Activated T-cell treated with anti-CD3 and anti-CD28 coated beads, Interleukin-2, amount 50 U/mL, for 4 hours (primary cell): ENCODE measurements around the gene CCT8L2. TPM values are rescaled to one million over a fixed set of nuclear protein-coding genes. Genes with fewer than 3 reads are reported as not detected.
"Not testable (repeated sequence)": the region's sequence is repeated elsewhere in the genome, so short reads cannot be mapped to it uniquely, and the experiment has no call there.

Experiments used
- ATAC-seq, 2 donors: fragments of 200-7000 bp; cut with Tn5 transposase; one replicate each; pipeline ENCODE4 v1.10.0; 2021
- DNase-seq: peaks from one replicate; pipeline ENCODE4 v3.0.0-alpha.2; 2020
- H3K27me3 Mint-ChIP-seq: one replicate; pipeline ENCODE4 v1.8.0; 2021; ENCODE audit warnings: low read depth, mixed read lengths
- H3K36me3 Mint-ChIP-seq: one replicate; pipeline ENCODE4 v1.8.0; 2022; ENCODE audit warnings: mixed read lengths; ENCODE audit not compliant: insufficient read depth
- H3K4me1 Mint-ChIP-seq: one replicate; pipeline ENCODE4 v1.8.0; 2021; ENCODE audit warnings: low read depth, mixed read lengths
- H3K4me3 Mint-ChIP-seq: one replicate; pipeline ENCODE4 v1.8.0; 2021; ENCODE audit warnings: mild to moderate bottlenecking, moderate library complexity, mixed read lengths
- H3K9me3 Mint-ChIP-seq: one replicate; pipeline ENCODE4 v1.8.0; 2021; ENCODE audit warnings: mixed read lengths
- total RNA-seq, 3 donors: library from RNA; stranded (reverse); gene quantifications; one replicate each; pipeline ENCODE4 v1.2.1, GENCODE V29; 2021

Gene CCT8L2, protein sequence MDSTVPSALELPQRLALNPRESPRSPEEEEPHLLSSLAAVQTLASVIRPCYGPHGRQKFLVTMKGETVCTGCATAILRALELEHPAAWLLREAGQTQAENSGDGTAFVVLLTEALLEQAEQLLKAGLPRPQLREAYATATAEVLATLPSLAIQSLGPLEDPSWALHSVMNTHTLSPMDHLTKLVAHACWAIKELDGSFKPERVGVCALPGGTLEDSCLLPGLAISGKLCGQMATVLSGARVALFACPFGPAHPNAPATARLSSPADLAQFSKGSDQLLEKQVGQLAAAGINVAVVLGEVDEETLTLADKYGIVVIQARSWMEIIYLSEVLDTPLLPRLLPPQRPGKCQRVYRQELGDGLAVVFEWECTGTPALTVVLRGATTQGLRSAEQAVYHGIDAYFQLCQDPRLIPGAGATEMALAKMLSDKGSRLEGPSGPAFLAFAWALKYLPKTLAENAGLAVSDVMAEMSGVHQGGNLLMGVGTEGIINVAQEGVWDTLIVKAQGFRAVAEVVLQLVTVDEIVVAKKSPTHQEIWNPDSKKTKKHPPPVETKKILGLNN
- total RNA-seq = under 1 TPM in 1 of 3 donors, not detected in 2; 0.08 TPM

DNA sequence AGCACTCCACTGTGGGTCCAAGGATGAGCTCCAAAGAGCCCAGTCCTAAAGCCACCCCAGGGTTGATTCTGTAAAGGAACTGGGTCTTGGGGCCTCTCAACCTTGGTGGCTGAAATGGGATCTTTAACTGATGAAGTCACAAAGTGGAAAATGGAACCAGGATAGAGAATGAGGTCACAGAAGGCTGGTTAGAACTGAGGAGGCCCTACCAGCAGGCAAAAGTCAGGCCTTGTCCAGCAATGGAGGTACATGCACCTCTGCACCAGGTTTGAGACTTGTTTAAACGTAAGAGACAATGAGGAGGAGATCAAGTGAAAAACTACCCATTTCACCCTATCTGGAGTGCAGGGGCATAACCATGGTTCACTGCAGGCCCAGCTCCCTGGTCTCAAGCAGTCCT is at the start of gene CCT8L2:
CCT8L2 (minus strand) TSS at position 101 of the 400 bp plus-strand sequence. CDS start 260 bp downstream, outside the sequence.
- H3K4me3 Mint-ChIP-seq, ATAC-seq, H3K4me1 Mint-ChIP-seq, H3K36me3 Mint-ChIP-seq, H3K9me3 Mint-ChIP-seq, H3K27me3 Mint-ChIP-seq, DNase-seq: not testable (repeated sequence)

DNA sequence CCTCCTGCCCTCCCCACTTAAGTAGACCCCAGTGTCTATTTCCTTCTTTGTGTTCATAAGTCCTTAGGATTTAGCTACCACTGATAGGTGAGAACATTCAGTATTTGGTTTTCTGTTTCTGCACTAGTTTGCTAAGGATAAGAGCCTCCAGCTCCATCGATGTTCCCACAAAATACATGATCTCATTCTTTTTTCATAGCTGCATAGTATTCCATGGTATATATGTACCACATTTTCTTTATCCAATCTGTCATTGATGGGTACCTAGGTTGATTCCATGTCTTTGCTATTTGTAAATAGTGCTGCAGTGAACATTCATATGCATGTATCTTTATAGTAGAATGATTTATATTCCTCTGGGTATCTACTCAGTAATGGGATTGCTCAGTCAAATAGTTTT is 42.8 kb upstream of the CCT8L2 start:
- H3K4me1 Mint-ChIP-seq, H3K36me3 Mint-ChIP-seq, DNase-seq, ATAC-seq, H3K9me3 Mint-ChIP-seq, H3K27me3 Mint-ChIP-seq, H3K4me3 Mint-ChIP-seq: not testable (repeated sequence)

DNA sequence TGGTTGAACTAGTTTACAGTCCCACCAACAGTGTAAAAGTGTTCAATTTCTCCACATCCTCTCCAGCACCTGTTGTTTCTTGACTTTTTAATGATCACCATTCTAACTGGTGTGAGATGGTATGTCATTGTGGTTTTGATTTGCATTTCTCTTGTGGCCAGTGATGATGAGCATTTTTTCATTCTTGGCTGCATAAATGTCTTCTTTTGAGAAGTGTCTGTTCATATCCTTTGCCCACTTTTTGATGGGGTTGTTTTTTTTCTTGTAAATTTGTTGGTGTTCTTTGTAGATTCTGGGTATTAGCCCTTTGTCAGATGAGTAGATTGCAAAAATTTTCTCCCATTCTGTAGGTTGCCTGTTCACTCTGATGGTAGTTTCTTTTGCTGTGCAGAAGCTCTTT is 41.5 kb upstream of the CCT8L2 start:
- not testable (repeated sequence) for H3K36me3 Mint-ChIP-seq, H3K4me3 Mint-ChIP-seq, H3K27me3 Mint-ChIP-seq, ATAC-seq, H3K4me1 Mint-ChIP-seq, DNase-seq, H3K9me3 Mint-ChIP-seq

DNA sequence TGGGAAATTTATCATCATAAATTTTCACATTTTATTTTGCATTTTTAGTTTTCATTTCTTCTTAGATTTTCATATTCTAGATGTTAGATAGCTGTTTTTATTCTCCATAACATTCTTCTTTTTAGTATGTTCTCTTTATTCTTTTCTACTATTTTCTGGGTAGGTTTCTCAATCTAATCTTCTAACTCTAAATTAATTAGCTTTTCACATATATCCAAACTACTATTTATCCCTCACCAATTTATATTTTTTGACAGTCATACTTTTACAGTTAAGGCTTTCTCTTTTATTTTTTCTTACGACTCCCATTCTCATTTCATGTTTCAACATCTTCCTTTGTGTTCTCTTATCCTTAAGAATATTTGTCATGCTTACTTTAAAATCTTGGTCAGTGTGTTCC is 35.9 kb upstream of the CCT8L2 start:
- not testable (repeated sequence) for DNase-seq, H3K27me3 Mint-ChIP-seq, H3K4me3 Mint-ChIP-seq, ATAC-seq, H3K4me1 Mint-ChIP-seq, H3K36me3 Mint-ChIP-seq, H3K9me3 Mint-ChIP-seq

DNA sequence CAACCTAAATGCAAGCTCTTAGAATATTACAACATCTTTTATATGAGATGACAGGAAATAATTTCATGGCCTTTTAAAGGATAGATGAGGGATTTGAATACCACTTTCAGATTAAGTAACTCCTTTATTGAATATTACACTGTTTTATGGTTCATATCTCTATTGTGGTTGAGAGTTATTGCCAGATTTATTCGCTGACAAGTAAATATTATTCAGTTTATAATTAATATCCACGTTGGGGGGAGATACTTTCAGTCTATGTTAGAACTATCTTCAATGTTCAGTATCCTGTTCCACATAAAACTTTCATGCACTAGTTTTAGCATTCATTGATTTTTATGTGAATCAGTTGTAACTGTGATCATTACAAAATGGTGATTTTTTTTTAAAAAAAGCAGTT is 32.4 kb upstream of the CCT8L2 start:
- not testable (repeated sequence) for H3K9me3 Mint-ChIP-seq, H3K4me1 Mint-ChIP-seq, ATAC-seq, H3K36me3 Mint-ChIP-seq, H3K27me3 Mint-ChIP-seq, H3K4me3 Mint-ChIP-seq, DNase-seq

DNA sequence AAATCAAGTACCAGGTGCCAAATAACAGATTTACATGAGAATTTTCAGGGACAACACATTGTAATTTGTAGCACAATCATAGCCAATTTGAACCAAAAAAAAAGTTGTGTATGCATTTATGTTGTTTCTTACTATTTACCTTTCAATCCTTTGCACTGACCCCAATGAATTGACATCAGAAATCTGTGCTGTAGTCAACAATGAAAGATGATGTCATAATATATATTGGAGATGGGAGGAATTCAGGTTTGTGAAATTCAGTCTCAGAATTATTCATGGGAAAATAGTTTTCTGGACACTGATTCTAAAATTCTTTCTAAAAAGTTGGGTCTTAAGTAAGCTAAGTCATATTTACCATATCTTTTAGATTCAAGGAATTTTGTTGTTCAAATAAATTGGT is 31.0 kb upstream of the CCT8L2 start:
- not testable (repeated sequence) for H3K27me3 Mint-ChIP-seq, ATAC-seq, H3K9me3 Mint-ChIP-seq, DNase-seq, H3K4me1 Mint-ChIP-seq, H3K4me3 Mint-ChIP-seq, H3K36me3 Mint-ChIP-seq

DNA sequence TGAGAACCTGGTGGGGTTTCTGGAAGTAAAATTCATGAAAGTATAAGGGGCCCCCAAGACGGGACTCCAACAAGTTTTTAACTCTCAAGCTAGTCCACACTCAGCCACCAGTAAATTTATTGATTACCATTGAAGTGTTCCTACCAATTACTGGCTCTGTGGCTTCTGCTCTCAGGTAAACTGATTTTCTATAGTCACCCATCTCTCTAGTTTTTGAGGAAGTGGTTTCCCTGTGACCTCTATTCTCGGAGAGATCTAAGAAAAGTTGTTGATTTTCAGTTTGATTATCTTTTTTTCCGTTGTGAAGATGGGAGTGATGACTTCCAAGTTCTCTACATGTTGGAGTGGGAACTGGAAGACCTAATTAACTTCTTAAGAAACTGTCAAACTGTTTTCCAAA is 24.9 kb upstream of the CCT8L2 start:
- H3K4me1 Mint-ChIP-seq, H3K4me3 Mint-ChIP-seq, ATAC-seq: not testable (repeated sequence)

DNA sequence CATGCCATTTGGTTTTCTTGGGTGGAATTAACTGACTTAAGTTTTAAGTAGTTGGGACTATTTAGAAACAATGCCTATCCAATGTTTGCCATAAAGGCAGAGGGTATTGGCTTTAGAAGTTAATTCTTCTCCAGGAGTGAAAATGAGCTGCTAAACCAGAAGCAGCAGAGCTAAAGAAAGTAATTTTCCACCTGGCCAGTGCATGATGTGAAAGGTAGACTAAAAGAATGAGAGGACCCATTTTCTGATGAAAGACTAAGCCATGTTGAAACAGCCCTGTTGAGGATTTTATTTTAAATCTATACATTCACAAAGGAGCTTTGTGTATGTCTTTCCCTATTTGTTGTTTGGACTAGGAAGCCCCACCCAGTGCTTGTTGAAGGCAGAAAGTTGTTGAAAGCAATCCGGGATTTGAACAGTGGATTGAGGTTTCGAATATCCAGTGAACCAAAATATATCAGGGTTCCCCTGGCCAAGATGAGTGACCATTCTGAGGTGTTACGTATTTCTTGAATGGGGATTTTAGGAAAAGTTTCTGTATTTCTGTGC is 23.9 kb upstream of the CCT8L2 start:
- H3K9me3 Mint-ChIP-seq, ATAC-seq, H3K4me1 Mint-ChIP-seq, DNase-seq, H3K4me3 Mint-ChIP-seq, H3K36me3 Mint-ChIP-seq: not testable (repeated sequence)
- H3K27me3 Mint-ChIP-seq = peaks cover 18% of the 10 kb centered on the region

More for the DNA sequence above, 24.9 kb upstream of the CCT8L2 start:
- H3K27me3 Mint-ChIP-seq = peaks cover 10% of the 10 kb centered on the region
- not testable (repeated sequence) for H3K36me3 Mint-ChIP-seq, DNase-seq, H3K9me3 Mint-ChIP-seq

DNA sequence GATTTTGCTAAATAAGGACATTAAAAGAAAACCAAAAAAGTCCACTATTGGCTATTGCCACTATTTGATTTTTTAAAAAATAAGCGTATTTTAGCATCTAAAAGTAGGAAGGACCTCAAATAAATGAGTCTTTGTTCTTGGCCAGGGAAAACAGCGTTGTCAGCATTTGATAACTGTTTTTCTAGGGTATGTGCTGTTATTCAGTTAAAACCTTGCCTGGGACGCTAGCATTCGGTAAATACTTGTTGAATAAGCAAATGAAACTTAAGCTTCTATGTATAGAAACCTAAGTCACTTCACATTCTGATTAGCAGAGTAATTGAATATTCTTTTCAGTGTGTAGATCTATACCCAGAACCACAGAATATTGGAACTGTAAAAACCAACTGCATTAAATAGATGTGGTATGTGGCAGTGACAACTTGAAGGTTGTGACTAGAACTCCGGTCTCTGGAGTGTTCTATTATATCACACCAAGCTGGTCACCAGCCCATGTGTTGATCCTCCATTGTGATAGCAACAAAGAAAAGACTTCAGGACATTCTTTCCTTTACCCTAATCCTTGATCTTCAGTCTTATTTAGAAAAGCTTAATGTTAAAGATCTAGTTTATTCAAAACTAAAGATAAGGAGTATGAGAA is 23.1 kb upstream of the CCT8L2 start:
- not testable (repeated sequence) for ATAC-seq, H3K4me3 Mint-ChIP-seq, H3K4me1 Mint-ChIP-seq

DNA sequence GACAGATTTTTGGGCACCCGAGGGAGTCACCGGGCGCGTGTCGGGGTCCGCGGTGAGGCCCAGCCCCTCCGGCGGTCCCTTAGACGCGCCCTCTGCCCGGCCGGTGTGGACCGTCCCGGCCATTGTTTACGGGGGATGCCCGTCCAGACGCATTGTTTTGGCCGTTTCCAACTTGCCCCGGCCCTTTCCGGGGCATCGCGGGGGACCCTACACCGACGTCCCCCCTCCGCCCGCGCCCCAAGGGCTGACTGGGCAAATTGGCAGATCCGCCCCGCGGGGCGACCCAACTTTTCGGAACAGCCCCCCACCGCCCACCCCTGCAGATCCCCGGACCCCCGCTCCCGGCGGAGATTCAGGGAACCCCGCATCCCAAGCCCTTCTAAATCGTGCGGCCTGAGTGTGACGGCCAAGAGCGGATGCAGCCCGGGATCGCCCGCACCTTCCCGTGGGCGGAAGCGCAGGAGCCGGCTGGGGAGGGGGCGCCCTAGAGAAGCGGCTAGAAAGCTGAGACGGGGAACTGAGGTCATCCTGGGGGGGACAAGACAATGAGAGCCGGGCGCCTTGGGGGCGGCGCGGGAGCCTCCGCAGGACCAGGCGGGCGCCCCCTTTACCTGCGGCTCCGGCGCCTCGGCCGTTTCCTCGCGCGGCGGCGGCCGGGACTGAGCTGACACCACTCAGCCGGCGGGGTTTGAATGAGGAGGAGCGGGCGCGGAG is 17.1 kb upstream of the CCT8L2 start:
- DNase-seq (no peak), ATAC-seq (no peak)
- no peak overlapping the region for H3K4me3 Mint-ChIP-seq
- H3K36me3 Mint-ChIP-seq = no peaks in the 10 kb centered on the region
- H3K9me3 Mint-ChIP-seq = no peaks in the 10 kb centered on the region
- H3K4me1 Mint-ChIP-seq = no peaks in the 10 kb centered on the region
- H3K27me3 Mint-ChIP-seq = peaks cover 50% of the 10 kb centered on the region

More for the DNA sequence above, 23.1 kb upstream of the CCT8L2 start:
- not testable (repeated sequence) for DNase-seq, H3K36me3 Mint-ChIP-seq, H3K9me3 Mint-ChIP-seq
- peaks cover 24% of the 10 kb centered on the region for H3K27me3 Mint-ChIP-seq

DNA sequence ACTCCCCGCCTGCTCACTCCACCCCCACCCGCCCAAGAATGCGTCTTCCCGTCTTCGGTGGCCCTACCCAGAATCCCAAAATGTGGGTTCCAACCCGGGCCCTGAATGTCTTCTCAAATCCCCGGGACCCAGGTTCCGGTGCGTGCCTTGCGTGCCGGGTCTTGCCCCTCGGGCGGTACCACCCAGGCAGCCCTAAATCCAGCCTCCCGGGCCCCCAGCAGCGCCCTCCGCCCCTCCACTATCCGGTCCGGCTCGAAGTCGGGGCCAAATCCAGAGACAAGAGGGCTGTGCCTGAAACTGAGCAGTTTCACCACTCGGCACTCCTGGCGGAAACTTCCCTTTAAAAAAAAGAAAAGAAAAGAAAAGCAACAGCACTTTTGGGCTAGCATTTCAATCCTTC is 16.3 kb upstream of the CCT8L2 start:
- Mint-ChIP-seq H3K4me1 (no peaks in the 10 kb centered on the region), H3K4me3 (no peak overlapping the region), H3K27me3 (peaks cover 56% of the 10 kb centered on the region), H3K9me3 (no peaks in the 10 kb centered on the region), H3K36me3 (no peaks in the 10 kb centered on the region)
- DNase-seq (no peak), ATAC-seq (no peak)

DNA sequence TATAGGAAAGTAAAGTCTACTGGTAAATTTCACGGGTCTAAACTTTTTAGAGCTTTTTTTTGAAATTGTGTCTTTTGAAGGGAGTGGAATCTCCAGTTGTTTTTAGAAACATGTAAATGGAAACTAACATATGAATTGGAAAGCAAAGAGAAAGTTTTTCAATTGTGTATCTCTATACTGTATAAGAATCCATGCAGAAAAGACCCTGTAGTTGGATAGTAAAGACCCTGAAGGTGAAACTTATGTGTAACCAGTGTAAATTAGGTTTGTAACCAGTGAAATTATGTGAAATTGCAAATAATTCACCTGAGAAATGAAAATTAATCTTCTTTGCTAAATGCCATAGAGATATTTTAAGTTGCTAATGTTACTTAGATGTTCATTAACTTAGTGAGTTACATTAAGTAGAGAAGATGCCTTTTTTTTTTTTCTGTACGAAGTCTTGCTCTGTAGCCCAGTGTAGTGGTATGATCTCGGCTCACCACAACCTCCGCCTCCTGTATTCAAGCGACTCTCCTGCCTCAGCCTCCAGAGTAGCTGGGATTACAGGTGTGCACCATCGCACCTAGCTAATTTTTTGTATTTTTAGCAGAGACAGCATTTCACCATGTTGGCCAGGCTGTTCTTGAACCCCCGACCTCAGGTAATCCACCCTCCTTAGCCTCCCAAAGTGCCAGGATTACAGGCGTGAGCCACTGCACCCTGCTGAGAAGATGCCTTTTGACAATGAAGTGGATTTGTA is 11.8 kb upstream of the CCT8L2 start:
- H3K9me3 Mint-ChIP-seq, H3K36me3 Mint-ChIP-seq, DNase-seq, H3K4me3 Mint-ChIP-seq, ATAC-seq: not testable (repeated sequence)
- Mint-ChIP-seq H3K27me3 (peaks cover 56% of the 10 kb centered on the region), H3K4me1 (peaks cover 11% of the 10 kb centered on the region)

DNA sequence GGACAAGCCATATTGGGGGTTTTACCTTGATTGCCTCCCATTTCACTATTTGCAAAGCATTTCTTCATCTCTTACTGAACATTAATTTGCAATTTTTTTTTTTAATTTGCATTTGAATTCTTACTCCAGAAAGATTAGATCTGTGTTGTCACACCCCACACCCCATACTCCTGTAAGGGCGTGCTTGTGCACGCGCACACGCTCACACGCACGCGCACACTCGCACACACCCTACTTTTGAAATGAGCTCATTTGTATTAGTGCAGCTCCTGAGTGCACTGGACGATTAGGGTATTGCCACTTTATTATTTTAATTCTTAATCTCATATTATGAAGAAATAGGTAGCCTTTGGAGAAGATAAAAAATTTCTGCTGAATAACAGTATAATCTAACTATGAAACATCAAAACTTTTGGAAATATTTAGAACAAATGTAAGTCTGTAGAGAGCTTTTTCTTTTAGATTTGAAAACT is 11.2 kb upstream of the CCT8L2 start:
- not testable (repeated sequence) for H3K36me3 Mint-ChIP-seq, ATAC-seq, H3K4me3 Mint-ChIP-seq, DNase-seq, H3K9me3 Mint-ChIP-seq
- Mint-ChIP-seq H3K4me1 (peaks cover 11% of the 10 kb centered on the region), H3K27me3 (peaks cover 57% of the 10 kb centered on the region)
